ENCODE results near the gene CTIF.
A peak's percentile ranks its signal among the peaks of the same experiment; 100 is the strongest.

Gene CTIF

DNA sequence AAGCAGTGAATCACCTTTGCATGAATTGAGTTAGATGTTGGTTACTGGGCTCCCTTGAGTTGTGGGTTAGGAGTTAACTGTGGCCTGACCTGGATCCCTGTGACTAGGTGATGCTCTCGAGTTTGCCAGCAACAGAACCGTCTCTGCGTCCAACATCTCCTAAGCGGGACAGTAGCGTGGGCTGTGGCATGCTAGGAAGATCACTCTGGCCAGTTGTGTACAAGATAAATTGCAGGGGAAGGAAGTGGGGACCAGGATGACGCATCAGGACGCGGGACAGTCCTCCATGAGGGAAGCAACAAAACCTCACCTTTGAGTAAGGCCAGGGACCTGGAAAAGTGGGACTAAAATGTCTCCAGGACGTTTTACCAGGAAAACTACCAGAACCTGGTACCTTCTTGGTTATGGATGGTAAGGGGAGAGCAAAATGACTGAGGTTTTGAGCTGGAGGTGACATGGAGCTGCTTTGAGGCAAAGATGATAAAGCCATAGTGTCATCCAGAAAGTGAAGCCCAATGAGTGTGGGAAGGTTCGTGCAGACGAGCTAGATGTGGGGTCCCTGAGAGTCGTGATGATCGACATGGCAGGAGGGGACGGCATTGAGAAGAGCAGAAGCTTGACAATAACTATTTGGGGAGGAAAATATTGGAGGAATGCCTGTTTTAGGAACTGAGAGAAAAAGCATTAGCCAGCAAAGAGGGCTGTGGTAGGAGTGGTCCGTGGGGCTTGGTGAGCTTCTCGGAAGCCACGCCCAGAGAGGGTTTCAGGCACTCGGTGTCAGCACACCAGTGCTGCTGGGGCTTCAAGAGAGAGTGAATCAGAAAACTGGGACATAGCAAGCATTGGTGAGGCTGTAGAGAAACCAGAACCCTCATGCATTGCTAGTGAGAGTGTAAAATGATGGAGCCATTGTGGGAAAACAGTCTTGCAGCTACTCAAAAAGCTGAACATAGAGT lies 316.9 kb downstream of the CTIF start:
- Histone ChIP-seq H3K9ac (ENCODE audit: insufficient read length) (no peak overlapping the region), H3K9me3 (ENCODE audit: low read depth, low read length) (no peaks in the 10 kb centered on the region), H3K27ac (no peak overlapping the region), H3K36me3 (ENCODE audit: insufficient read depth, low read length) (no peaks in the 10 kb centered on the region), H3K4me3 (no peak overlapping the region)
- DNase-seq (ENCODE audit: low read depth, low spot score): no peak
- TF ChIP-seq FOXP2 (optimal IDR thresholded peaks at IDR 0.05; ENCODE audit: control extremely low read depth, extremely low read length, insufficient read depth) (no peak), EZH2 (IDR thresholded peaks at IDR 0.05) (no peak)

DNA sequence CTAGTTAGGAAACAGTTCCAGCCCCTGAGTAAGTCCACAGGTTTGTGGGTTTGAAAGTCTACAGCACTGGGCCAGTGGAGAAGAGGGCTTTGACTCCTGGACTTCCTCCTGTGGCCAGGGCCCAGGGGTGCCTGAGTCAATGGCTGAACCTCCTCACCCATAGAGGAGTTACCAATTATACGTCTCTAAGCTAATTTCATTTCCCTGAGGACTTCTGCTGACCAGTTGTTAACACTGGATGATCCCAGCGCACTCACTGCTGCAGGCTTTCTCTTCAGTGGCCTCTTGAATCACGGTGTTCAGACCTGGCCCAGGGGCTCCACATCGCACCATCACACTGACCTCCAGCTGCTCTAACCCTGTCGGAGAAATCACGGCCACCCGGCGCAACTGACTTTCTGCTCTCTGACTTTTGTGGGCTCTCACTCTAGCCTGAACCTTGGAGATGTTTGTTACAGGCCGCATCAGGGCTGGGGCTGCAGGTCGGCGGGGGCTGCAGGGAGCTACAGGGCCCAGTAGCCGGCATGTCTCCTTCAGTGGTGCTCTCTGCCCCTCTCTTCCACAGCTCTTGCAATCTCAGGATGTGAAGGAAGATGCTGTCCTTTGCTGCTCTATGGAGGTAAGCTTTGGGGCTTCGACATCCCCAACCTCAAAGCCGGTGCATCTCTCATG lies 318.3 kb downstream of the CTIF start:
- no peak for TF ChIP-seq POLR2AphosphoS5 (IDR thresholded peaks at IDR 0.05; ENCODE audit: borderline replicate concordance, low read depth, low read length)
- no peak for TF ChIP-seq FOXP2 (optimal IDR thresholded peaks at IDR 0.05; ENCODE audit: control extremely low read depth, extremely low read length, insufficient read depth)
- TF ChIP-seq EZH2 (IDR thresholded peaks at IDR 0.05): no peak
- no peaks in the 10 kb centered on the region for H3K9me3 ChIP-seq (ENCODE audit: low read depth, low read length)
- DNase-seq (ENCODE audit: low read depth, low spot score): no peak
- H3K36me3 ChIP-seq (ENCODE audit: insufficient read depth, low read length): no peaks in the 10 kb centered on the region
- no peak overlapping the region for H3K4me3 ChIP-seq
- no peak overlapping the region for H3K9ac ChIP-seq (ENCODE audit: insufficient read length)
- H3K27ac ChIP-seq: no peak overlapping the region

DNA sequence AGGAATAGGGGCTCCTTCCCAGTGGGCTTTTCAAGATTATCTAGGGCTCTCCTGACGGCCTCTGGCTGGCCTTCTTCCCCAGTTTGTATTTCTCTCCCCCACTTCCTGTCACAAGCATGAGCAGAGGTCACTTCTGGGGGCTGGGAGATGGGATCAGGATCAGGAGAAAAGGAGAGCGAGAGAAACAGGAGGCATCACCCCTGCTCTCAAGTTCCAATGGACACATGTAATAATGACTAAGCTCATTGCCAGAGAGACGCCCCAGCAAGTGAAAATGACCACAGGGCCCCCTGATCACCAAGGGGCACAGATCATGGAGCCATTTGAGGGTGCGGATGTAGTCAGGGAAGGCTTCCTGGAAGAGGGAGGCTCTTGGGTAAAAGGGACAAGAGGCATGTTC lies 319.8 kb downstream of the CTIF start:
- H3K4me3 ChIP-seq: no peak overlapping the region
- TF ChIP-seq FOXP2 (optimal IDR thresholded peaks at IDR 0.05; ENCODE audit: control extremely low read depth, extremely low read length, insufficient read depth) (no peak), EZH2 (IDR thresholded peaks at IDR 0.05) (no peak), POLR2AphosphoS5 (IDR thresholded peaks at IDR 0.05; ENCODE audit: borderline replicate concordance, low read depth, low read length) (no peak)
- no peaks in the 10 kb centered on the region for H3K36me3 ChIP-seq (ENCODE audit: insufficient read depth, low read length)
- no peak overlapping the region for H3K9ac ChIP-seq (ENCODE audit: insufficient read length)
- no peaks in the 10 kb centered on the region for H3K9me3 ChIP-seq (ENCODE audit: low read depth, low read length)
- H3K27ac ChIP-seq: no peak overlapping the region
- DNase-seq (ENCODE audit: low read depth, low spot score): no peak

DNA sequence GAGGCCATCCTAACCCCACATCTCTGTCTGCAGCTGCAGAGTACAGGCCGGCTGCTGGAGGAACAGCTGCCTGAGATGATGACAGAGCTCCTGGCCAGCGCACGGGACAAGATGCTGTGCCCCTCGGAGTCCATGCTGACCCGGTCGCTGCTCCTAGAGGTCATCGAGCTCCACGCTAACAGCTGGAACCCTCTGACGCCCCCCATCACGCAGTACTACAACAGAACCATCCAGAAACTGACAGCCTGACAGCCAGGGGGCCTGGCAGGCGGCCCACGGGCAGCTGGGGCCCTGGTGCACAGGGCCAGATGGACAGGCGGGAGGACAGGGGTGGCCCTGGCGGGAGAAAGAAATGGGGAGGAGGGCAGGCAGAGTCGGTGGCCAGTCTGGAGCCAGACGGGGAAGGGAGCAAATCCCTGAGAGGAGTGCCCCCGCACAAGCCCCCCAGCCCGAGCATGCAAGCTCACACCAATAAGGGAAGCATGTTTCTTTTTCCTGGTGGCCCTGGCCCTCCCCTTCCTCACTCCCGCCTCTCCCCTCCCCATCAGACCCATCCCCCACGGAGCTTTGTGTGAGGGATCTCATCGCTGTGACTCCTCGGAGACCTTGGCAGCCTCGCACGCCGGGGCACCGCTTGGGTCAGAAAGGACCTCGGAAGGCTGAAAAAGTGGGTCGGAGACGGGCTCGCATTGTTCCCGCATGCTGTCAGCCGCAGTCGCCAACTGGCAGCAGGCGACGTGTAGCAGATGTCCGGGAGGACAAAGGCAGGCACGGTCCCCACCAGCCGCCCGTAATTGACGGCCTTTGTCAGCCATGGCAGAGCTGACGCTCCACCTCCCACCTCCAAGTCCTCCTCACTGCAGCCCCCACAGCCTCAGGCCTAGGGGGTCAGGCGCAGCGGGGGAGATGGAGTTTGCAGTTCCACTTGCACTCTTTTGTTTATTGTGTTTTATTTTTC lies 320.8 kb downstream of the CTIF start:
- Histone ChIP-seq H3K27ac (peak overlapping the region; percentile 62; the same call in 1 of the 2 replicates), H3K9ac (ENCODE audit: insufficient read length) (no peak overlapping the region), H3K9me3 (ENCODE audit: low read depth, low read length) (no peaks in the 10 kb centered on the region), H3K36me3 (ENCODE audit: insufficient read depth, low read length) (no peaks in the 10 kb centered on the region), H3K4me3 (peak overlapping the region; percentile 25; the same call in 1 of the 2 replicates)
- no peak for DNase-seq (ENCODE audit: low read depth, low spot score)
- TF ChIP-seq EZH2 (IDR thresholded peaks at IDR 0.05): no peak
- no peak for TF ChIP-seq POLR2AphosphoS5 (IDR thresholded peaks at IDR 0.05; ENCODE audit: borderline replicate concordance, low read depth, low read length)
- TF ChIP-seq FOXP2 (optimal IDR thresholded peaks at IDR 0.05; ENCODE audit: control extremely low read depth, extremely low read length, insufficient read depth): no peak

DNA sequence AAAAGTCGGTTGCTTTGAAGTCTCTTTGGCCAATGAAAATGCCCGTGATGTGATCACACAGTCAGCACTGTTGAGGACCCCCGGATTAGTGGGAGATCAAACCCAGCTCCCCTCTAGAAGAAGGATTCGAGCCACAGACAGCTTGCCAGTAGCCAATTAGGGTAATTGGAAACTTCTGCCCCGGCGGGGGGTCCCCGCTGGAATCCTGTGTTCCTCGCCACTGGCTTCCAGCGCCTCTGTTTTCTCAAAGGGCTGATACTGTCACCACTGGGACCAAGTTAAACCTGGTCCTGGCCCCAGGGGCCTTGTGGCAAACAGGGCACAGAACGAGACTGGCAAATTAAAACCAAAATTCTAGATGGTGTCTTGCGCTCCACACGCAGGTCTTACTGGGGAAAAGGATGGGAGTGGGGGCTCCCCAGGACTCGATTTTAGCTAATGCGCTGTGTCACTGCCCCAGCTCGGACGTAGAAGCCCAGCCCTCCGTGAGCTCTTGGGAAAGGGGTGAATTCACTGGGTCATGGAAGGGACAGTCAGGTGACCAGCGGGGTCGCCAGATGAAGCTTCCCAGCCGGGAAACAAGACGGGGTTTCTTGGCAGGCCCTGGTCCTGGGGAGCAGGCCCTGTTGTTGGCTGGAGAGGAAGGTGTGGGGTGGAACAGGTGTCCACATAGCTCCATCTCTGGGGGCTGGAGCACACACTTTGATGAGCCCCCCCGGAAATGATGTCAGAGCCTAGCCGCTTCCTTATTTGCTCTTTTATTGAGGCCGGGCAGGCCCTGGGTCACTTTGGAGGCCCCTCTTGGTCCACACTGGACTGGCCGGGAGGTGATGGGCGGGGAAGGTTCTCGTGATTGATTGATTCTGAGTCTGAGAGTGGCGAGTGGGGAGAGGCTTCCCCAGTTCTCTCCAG lies 321.7 kb downstream of the CTIF start:
- Histone ChIP-seq H3K9me3 (ENCODE audit: low read depth, low read length) (no peaks in the 10 kb centered on the region), H3K27ac (peak overlapping the region; percentile 62; the same call in 1 of the 2 replicates), H3K36me3 (ENCODE audit: insufficient read depth, low read length) (no peaks in the 10 kb centered on the region), H3K4me3 (peak overlapping the region; percentile 25; the same call in 1 of the 2 replicates), H3K9ac (ENCODE audit: insufficient read length) (no peak overlapping the region)
- DNase-seq (ENCODE audit: low read depth, low spot score): peak; percentile 37
- TF ChIP-seq FOXP2 (optimal IDR thresholded peaks at IDR 0.05; ENCODE audit: control extremely low read depth, extremely low read length, insufficient read depth) (peak; percentile 74), POLR2AphosphoS5 (IDR thresholded peaks at IDR 0.05; ENCODE audit: borderline replicate concordance, low read depth, low read length) (no peak)

DNA sequence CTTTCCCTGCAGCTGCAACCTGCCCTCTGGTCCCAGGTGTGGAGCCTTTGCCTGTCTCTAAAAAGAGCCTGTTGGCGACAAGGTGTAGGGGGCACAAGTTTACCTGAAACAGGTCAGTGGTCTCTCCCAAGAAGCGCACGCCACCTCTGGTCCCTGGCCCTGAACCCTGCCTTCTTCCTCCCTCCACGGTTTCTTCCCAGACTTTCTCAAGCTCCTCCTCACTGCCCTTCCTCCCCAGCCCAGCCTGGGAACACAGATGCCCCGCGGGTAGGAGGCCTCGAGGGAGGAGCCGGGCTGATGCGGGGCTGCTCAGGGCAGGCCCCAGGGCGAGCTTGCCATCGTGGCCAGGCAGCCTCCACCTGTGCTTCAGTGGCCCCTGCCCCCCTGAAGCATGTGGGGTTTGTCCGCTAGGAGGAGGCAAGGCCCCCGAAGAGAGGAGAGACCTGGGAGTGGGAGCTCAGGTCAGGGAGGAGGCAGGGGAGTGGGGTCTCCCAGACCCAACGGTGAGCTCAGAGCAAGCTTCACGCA lies 322.4 kb downstream of the CTIF start:
- H3K9me3 ChIP-seq (ENCODE audit: low read depth, low read length): no peaks in the 10 kb centered on the region

DNA sequence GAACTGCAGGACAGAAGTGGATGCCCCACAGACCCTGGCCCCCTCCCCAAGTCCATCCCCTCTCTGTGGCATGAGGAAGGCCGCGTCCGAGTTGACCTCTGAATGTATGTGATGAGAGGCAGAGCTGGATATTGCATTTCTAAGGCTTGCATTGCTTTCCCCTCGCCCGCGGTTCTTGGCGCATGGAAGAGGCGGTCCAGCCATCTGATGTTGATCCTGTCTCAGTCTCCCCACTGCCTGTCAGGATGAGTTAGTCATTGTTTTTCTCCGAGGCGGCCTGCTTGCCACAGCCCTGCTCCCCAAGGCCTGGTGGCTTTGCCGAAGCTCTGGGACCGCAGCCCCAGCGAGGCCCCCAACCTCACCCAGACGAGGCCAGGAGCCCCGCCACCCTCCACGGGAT lies 323.3 kb downstream of the CTIF start:
- H3K9me3 ChIP-seq (ENCODE audit: low read depth, low read length): no peaks in the 10 kb centered on the region
- no peak overlapping the region for H3K4me3 ChIP-seq
- no peaks in the 10 kb centered on the region for H3K36me3 ChIP-seq (ENCODE audit: insufficient read depth, low read length)
- no peak overlapping the region for H3K27ac ChIP-seq
- no peak overlapping the region for H3K9ac ChIP-seq (ENCODE audit: insufficient read length)
- DNase-seq (ENCODE audit: low read depth, low spot score): no peak
- TF ChIP-seq FOXP2 (optimal IDR thresholded peaks at IDR 0.05; ENCODE audit: control extremely low read depth, extremely low read length, insufficient read depth) (no peak), POLR2AphosphoS5 (IDR thresholded peaks at IDR 0.05; ENCODE audit: borderline replicate concordance, low read depth, low read length) (no peak), EZH2 (IDR thresholded peaks at IDR 0.05) (no peak)

More for the DNA sequence above, 322.4 kb downstream of the CTIF start:
- Histone ChIP-seq H3K27ac (no peak overlapping the region), H3K4me3 (no peak overlapping the region), H3K36me3 (ENCODE audit: insufficient read depth, low read length) (no peaks in the 10 kb centered on the region), H3K9ac (ENCODE audit: insufficient read length) (no peak overlapping the region)
- TF ChIP-seq EZH2 (IDR thresholded peaks at IDR 0.05): no peak
- TF ChIP-seq POLR2AphosphoS5 (IDR thresholded peaks at IDR 0.05; ENCODE audit: borderline replicate concordance, low read depth, low read length): no peak
- TF ChIP-seq FOXP2 (optimal IDR thresholded peaks at IDR 0.05; ENCODE audit: control extremely low read depth, extremely low read length, insufficient read depth): no peak
- no peak for DNase-seq (ENCODE audit: low read depth, low spot score)
